ENCODE results near the gene ANKIB1. TPM values are rescaled to one million over a fixed set of nuclear protein-coding genes. Genes with fewer than 3 reads are reported as not detected.

ANKIB1 gene
- total RNA-seq, 1 experiment from 2014 or later: 34.0 TPM

Other genes with a start within 250 kb of the ANKIB1 start
- 130 and 131 TPM in 2 replicates for gene CYP51A1, start 111.5 kb upstream of the ANKIB1 start, total RNA-seq (2014; rRNA removed; shearing (Covaris generic))
- 0.05 and 0.30 TPM in 2 replicates for gene LRRD1, start 66.8 kb upstream of the ANKIB1 start, total RNA-seq (2014; rRNA removed; shearing (Covaris generic))
- gene KRIT1, start 60 bp upstream of the ANKIB1 start, total RNA-seq (2014; rRNA removed; shearing (Covaris generic)): 71.4 and 72.8 TPM in 2 replicates
- gene GATAD1, start 201.5 kb downstream of the ANKIB1 start, total RNA-seq (2014; rRNA removed; shearing (Covaris generic)): 48.6 and 57.1 TPM in 2 replicates
- gene ERVW-1, start 232.0 kb downstream of the ANKIB1 start, total RNA-seq (2014; rRNA removed; shearing (Covaris generic)): 66.6 and 78.1 TPM in 2 replicates

All from SJCRH30 (cell line).